ENCODE results near the gene ZNF804B. TPM values are rescaled to one million over a fixed set of nuclear protein-coding genes. Genes with fewer than 3 reads are reported as not detected.

The ZNF804B gene
- total and polyA plus RNA-seq, 4 donors = not detected

DNA sequence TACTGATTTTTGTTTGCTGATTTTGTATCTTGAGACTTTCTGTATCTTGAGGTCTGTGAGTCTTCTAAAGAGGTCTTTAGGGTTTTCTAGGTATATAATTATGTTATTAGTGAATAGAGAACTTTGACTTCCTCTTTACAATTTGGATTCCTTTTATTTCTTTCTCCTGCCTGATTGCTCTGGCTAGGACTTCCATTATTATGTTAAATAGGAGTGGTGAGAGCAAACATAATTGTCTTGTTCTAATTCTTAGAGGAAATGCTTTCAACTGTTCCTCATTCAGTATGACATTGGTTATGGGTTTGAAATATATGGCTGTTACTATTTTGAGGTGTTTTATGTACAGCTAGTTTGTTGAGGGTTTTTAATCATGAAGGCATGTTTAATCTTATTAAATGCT is 344.1 kb downstream of the ZNF804B start:
- Histone ChIP-seq H3K9me3 (ENCODE audit: control insufficient read depth in 4 of 4, low read length in 3 of 4) (no peaks in the 10 kb centered on the region), H3K4me1 (ENCODE audit: control insufficient read depth in 4 of 4, insufficient read depth in 4 of 4, low read length in 3 of 4) (no peaks in the 10 kb centered on the region), H3K9ac (ENCODE audit: low read depth in 1 of 2, low read length in 2 of 2) (no peak overlapping the region), H3K27me3 (ENCODE audit: control insufficient read depth in 4 of 4, insufficient read depth in 4 of 4, low read length in 3 of 4) (no peaks in the 10 kb centered on the region), H3K27ac (ENCODE audit: low read depth in 1 of 2, low read length in 2 of 2) (no peak overlapping the region), H3K36me3 (ENCODE audit: control insufficient read depth in 4 of 4, insufficient read depth in 3 of 4, low read depth in 1 of 4, low read length in 3 of 4) (no peaks in the 10 kb centered on the region), H3K4me3 (ENCODE audit: low read depth in 1 of 3, low read length in 3 of 3) (no peak overlapping the region)
- no peak for DNase-seq (ENCODE audit: low spot score)
- TF ChIP-seq, protein P1, sequence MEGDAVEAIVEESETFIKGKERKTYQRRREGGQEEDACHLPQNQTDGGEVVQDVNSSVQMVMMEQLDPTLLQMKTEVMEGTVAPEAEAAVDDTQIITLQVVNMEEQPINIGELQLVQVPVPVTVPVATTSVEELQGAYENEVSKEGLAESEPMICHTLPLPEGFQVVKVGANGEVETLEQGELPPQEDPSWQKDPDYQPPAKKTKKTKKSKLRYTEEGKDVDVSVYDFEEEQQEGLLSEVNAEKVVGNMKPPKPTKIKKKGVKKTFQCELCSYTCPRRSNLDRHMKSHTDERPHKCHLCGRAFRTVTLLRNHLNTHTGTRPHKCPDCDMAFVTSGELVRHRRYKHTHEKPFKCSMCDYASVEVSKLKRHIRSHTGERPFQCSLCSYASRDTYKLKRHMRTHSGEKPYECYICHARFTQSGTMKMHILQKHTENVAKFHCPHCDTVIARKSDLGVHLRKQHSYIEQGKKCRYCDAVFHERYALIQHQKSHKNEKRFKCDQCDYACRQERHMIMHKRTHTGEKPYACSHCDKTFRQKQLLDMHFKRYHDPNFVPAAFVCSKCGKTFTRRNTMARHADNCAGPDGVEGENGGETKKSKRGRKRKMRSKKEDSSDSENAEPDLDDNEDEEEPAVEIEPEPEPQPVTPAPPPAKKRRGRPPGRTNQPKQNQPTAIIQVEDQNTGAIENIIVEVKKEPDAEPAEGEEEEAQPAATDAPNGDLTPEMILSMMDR (IDR thresholded peaks at IDR 0.05; ENCODE audit: low read depth, low read length, missing input control) = no peak
- TF ChIP-seq RAD21 (IDR thresholded peaks at IDR 0.05) (no peak), SP1 (IDR thresholded peaks at IDR 0.05) (no peak), EGR1 (IDR thresholded peaks at IDR 0.05; ENCODE audit: low read depth in 2 of 2) (no peak), TAF1 (conservative IDR thresholded peaks at IDR 0.05) (no peak), YY1 (IDR thresholded peaks at IDR 0.05) (no peak), HNF4A (conservative IDR thresholded peaks at IDR 0.05) (no peak), HNF4G (IDR thresholded peaks at IDR 0.05) (no peak), JUND (IDR thresholded peaks at IDR 0.05) (no peak), FOXA1 (IDR thresholded peaks at IDR 0.05) (no peak), FOXA2 (IDR thresholded peaks at IDR 0.05) (no peak), RXRA (IDR thresholded peaks at IDR 0.05) (no peak), NR2F2 (IDR thresholded peaks at IDR 0.05) (no peak), GABPA (IDR thresholded peaks at IDR 0.05 in 1 of 2, conservative IDR thresholded peaks at IDR 0.05 in 1 of 2) (no peak)
- TF ChIP-seq, protein P2, sequence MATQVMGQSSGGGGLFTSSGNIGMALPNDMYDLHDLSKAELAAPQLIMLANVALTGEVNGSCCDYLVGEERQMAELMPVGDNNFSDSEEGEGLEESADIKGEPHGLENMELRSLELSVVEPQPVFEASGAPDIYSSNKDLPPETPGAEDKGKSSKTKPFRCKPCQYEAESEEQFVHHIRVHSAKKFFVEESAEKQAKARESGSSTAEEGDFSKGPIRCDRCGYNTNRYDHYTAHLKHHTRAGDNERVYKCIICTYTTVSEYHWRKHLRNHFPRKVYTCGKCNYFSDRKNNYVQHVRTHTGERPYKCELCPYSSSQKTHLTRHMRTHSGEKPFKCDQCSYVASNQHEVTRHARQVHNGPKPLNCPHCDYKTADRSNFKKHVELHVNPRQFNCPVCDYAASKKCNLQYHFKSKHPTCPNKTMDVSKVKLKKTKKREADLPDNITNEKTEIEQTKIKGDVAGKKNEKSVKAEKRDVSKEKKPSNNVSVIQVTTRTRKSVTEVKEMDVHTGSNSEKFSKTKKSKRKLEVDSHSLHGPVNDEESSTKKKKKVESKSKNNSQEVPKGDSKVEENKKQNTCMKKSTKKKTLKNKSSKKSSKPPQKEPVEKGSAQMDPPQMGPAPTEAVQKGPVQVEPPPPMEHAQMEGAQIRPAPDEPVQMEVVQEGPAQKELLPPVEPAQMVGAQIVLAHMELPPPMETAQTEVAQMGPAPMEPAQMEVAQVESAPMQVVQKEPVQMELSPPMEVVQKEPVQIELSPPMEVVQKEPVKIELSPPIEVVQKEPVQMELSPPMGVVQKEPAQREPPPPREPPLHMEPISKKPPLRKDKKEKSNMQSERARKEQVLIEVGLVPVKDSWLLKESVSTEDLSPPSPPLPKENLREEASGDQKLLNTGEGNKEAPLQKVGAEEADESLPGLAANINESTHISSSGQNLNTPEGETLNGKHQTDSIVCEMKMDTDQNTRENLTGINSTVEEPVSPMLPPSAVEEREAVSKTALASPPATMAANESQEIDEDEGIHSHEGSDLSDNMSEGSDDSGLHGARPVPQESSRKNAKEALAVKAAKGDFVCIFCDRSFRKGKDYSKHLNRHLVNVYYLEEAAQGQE (IDR thresholded peaks at IDR 0.05) = no peak
- TF ChIP-seq, protein P3, sequence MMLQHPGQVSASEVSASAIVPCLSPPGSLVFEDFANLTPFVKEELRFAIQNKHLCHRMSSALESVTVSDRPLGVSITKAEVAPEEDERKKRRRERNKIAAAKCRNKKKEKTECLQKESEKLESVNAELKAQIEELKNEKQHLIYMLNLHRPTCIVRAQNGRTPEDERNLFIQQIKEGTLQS (IDR thresholded peaks at IDR 0.05) = no peak
- TF ChIP-seq, protein P4, sequence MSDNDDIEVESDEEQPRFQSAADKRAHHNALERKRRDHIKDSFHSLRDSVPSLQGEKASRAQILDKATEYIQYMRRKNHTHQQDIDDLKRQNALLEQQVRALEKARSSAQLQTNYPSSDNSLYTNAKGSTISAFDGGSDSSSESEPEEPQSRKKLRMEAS (IDR thresholded peaks at IDR 0.05) = no peak
- TF ChIP-seq, protein P5, sequence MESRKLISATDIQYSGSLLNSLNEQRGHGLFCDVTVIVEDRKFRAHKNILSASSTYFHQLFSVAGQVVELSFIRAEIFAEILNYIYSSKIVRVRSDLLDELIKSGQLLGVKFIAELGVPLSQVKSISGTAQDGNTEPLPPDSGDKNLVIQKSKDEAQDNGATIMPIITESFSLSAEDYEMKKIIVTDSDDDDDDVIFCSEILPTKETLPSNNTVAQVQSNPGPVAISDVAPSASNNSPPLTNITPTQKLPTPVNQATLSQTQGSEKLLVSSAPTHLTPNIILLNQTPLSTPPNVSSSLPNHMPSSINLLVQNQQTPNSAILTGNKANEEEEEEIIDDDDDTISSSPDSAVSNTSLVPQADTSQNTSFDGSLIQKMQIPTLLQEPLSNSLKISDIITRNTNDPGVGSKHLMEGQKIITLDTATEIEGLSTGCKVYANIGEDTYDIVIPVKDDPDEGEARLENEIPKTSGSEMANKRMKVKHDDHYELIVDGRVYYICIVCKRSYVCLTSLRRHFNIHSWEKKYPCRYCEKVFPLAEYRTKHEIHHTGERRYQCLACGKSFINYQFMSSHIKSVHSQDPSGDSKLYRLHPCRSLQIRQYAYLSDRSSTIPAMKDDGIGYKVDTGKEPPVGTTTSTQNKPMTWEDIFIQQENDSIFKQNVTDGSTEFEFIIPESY (IDR thresholded peaks at IDR 0.05) = no peak

All from liver (tissue), 9 donors.